Endodermal cell (in vitro differentiated cells): ENCODE data around the gene LRBA. TPM values are rescaled to one million over a fixed set of nuclear protein-coding genes. Genes with fewer than 3 reads are reported as not detected.

Source experiments
- DNase-seq: peaks from one replicate; pipeline ENCODE4 v3.0.0-alpha.2; 2017
- H3K27ac ChIP-seq: 2 replicates; pipeline ENCODE4 v1.5.1; 2013; ENCODE audit warnings: mild to moderate bottlenecking, low read depth, low read length, moderate library complexity
- H3K27me3 ChIP-seq: 2 replicates; pipeline ENCODE4 v1.6.1; 2013; ENCODE audit warnings: mild to moderate bottlenecking, low read length, moderate library complexity; ENCODE audit not compliant: insufficient read depth, control insufficient read depth, poor library complexity, severe bottlenecking
- H3K36me3 ChIP-seq: 2 replicates; pipeline ENCODE4 v1.7.0; 2013; ENCODE audit warnings: mild to moderate bottlenecking, low read length, moderate library complexity; ENCODE audit not compliant: control insufficient read depth, insufficient read depth
- H3K4me1 ChIP-seq: one replicate; pipeline ENCODE4 v1.7.0; 2013; ENCODE audit warnings: low read length; ENCODE audit not compliant: control insufficient read depth, insufficient read depth
- H3K4me3 ChIP-seq: 2 replicates; pipeline ENCODE4 v1.5.1; 2013; ENCODE audit warnings: mild to moderate bottlenecking, low read length, moderate library complexity
- H3K9ac ChIP-seq: 2 replicates; pipeline ENCODE4 v1.6.1; 2013; ENCODE audit warnings: mild to moderate bottlenecking, low read length, moderate library complexity; ENCODE audit not compliant: poor library complexity, severe bottlenecking; ENCODE audit errors: extremely low read depth
- H3K9me3 ChIP-seq: 2 replicates; pipeline ENCODE4 v1.6.1; 2013; ENCODE audit warnings: mild to moderate bottlenecking, low read length, moderate library complexity; ENCODE audit not compliant: control insufficient read depth
- H3K27ac Mint-ChIP-seq: 2 replicates; pipeline ENCODE4 v1.8.0; 2020; ENCODE audit warnings: mixed read lengths
- H3K27me3 Mint-ChIP-seq: 2 replicates; pipeline ENCODE4 v1.8.0; 2021; ENCODE audit warnings: mild to moderate bottlenecking, mixed read lengths; ENCODE audit not compliant: insufficient read depth
- H3K36me3 Mint-ChIP-seq: 2 replicates; pipeline ENCODE4 v1.8.0; 2020; ENCODE audit warnings: low read depth, mixed read lengths
- H3K4me1 Mint-ChIP-seq: 2 replicates; pipeline ENCODE4 v1.8.0; 2020; ENCODE audit warnings: mixed read lengths
- H3K4me3 Mint-ChIP-seq: 2 replicates; pipeline ENCODE4 v1.8.0; 2020; ENCODE audit warnings: mild to moderate bottlenecking, moderate library complexity, mixed read lengths
- H3K9me3 Mint-ChIP-seq: 2 replicates; pipeline ENCODE4 v1.8.0; 2020; ENCODE audit warnings: mild to moderate bottlenecking, mixed read lengths
- WGBS, 2 experiments: methylation state at CpG; one replicate each; pipeline versions ENCODE4 v1.1.5 to v1.1.7; 2013; ENCODE audit warnings: missing lambda C conversion rate in 2 of 2, mixed read lengths in 1 of 2; ENCODE audit not compliant: insufficient coverage in 1 of 2, insufficient read length in 1 of 2; 5-methylcytosine and 5-hydroxymethylcytosine counted together
- total RNA-seq, 2 donors: library from RNA; stranded (reverse); fragmentation: NEBNext Ultra II Directional in 1 of 2; extraction: Animal tissue kit (Norgen Biotek cat#: 25700) in 1 of 2; gene quantifications; 2 replicates in 1 of 2; 3 replicates in 1 of 2; pipeline ENCODE4 v1.2.1, GENCODE V29; 2021
- TF ChIP-seq, protein P1 (sequence below): fragments of 200-600 bp; sonication (generic); conservative IDR thresholded peaks from 2 replicates; pipeline ENCODE4 v1.5.0; 2021; ENCODE audit warnings: antibody characterized with exemption, mild to moderate bottlenecking

Gene LRBA
- total RNA-seq, 2 donors from 2014 or later, result 77.3 to 95.9 TPM

DNA sequence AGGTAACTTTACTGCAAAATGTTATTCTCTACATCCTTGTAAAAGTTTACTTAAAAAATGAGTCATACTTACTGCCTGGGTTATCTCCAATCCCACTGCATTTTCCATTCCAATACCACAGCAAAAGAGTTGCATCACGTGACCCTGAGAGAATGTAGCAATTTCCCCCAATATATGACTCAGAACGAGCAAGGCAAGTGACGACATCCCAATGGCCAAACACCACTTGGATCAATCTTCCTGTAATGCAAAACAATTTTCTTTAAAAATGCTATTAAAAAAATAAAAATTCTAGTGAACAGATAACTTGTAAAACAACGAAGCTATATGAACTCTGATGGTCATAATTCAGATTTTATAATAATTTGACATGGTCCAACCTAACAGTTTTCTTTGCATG lies 712.5 kb downstream of the LRBA start:
- DNase-seq, result no peak
- H3K4me3 Mint-ChIP-seq, result no peak overlapping the region
- H3K36me3 Mint-ChIP-seq, result no peaks in the 10 kb centered on the region
- Histone ChIP-seq H3K9ac (no peak overlapping the region), H3K4me3 (no peak overlapping the region), H3K27ac (no peak overlapping the region), H3K9me3 (no peaks in the 10 kb centered on the region), H3K4me1 (no peaks in the 10 kb centered on the region), H3K27me3 (no peaks in the 10 kb centered on the region), H3K36me3 (no peaks in the 10 kb centered on the region)
- no peaks in the 10 kb centered on the region for H3K27me3 Mint-ChIP-seq
- H3K9me3 Mint-ChIP-seq, result no peaks in the 10 kb centered on the region
- H3K27ac Mint-ChIP-seq, result no peak overlapping the region
- WGBS, 2 experiments, result 91 to 100% methylated on average over 1 to 4 of the region's 4 CpGs
- no peaks in the 10 kb centered on the region for H3K4me1 Mint-ChIP-seq
- TF ChIP-seq, protein P1, sequence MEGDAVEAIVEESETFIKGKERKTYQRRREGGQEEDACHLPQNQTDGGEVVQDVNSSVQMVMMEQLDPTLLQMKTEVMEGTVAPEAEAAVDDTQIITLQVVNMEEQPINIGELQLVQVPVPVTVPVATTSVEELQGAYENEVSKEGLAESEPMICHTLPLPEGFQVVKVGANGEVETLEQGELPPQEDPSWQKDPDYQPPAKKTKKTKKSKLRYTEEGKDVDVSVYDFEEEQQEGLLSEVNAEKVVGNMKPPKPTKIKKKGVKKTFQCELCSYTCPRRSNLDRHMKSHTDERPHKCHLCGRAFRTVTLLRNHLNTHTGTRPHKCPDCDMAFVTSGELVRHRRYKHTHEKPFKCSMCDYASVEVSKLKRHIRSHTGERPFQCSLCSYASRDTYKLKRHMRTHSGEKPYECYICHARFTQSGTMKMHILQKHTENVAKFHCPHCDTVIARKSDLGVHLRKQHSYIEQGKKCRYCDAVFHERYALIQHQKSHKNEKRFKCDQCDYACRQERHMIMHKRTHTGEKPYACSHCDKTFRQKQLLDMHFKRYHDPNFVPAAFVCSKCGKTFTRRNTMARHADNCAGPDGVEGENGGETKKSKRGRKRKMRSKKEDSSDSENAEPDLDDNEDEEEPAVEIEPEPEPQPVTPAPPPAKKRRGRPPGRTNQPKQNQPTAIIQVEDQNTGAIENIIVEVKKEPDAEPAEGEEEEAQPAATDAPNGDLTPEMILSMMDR, result no peak

GRCh38 chr4:150299816-150300215 lies 715.3 kb downstream of the LRBA start:
- Histone ChIP-seq H3K36me3 (no peaks in the 10 kb centered on the region), H3K4me3 (no peak overlapping the region), H3K27ac (no peak overlapping the region), H3K27me3 (no peaks in the 10 kb centered on the region), H3K9me3 (no peaks in the 10 kb centered on the region), H3K4me1 (no peaks in the 10 kb centered on the region), H3K9ac (no peak overlapping the region)
- Mint-ChIP-seq H3K9me3 (no peaks in the 10 kb centered on the region), H3K36me3 (no peaks in the 10 kb centered on the region), H3K4me3 (no peak overlapping the region), H3K27ac (no peak overlapping the region), H3K27me3 (no peaks in the 10 kb centered on the region), H3K4me1 (no peaks in the 10 kb centered on the region)
- TF ChIP-seq, protein P1, result no peak
- DNase-seq, result no peak
- 82 to 100% methylated on average over 1 to 3 of the region's 4 CpGs for WGBS, 2 experiments

DNA sequence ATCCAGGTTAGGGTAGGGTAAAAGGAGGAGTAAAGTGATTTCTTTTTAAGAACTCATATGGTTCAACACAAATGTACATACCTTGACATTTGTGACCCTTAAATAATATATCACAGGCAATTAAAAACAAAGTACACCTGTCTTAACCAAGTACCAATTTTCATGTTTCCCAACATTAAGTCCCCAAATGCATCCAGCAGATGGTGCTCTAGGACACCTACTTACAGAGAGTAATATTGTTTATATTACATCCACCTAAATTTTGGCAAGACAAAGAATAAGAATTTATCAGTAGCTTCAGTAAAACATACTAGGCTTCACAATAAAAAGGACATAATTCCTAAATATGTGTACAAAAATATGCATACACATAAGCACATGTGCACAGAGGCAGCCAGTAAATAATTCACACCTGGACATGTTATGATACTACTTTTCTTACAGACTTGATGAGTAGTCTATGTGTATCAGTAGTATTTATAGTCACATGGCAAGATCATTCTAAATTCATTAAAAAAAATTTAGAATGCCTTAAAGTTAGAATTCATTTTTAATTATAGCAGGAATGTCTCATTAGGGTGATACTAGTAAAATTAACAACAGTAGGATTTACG lies 717.1 kb downstream of the LRBA start:
- DNase-seq, result peak; percentile 70
- 95 to 100% methylated on average over 1 of the region's 1 CpG for WGBS, 2 experiments

More for the DNA sequence above, 717.1 kb downstream of the LRBA start:
- Histone ChIP-seq H3K9me3 (no peaks in the 10 kb centered on the region), H3K4me1 (no peaks in the 10 kb centered on the region), H3K9ac (no peak overlapping the region), H3K36me3 (no peaks in the 10 kb centered on the region), H3K27ac (no peak overlapping the region), H3K27me3 (no peaks in the 10 kb centered on the region), H3K4me3 (no peak overlapping the region)
- Mint-ChIP-seq H3K4me1 (no peaks in the 10 kb centered on the region), H3K36me3 (no peaks in the 10 kb centered on the region), H3K4me3 (no peak overlapping the region), H3K27ac (no peak overlapping the region), H3K9me3 (no peaks in the 10 kb centered on the region), H3K27me3 (no peaks in the 10 kb centered on the region)
- TF ChIP-seq, protein P1, result peak; percentile 85
